Epithelial cell of esophagus (primary cell): Measurements from ENCODE around the gene BPIFB2.

Experiments
- DNase-seq: peaks from one replicate; pipeline ENCODE4 v3.0.0; 2010; ENCODE audit warnings: low read depth
- H3K4me3 ChIP-seq: 2 replicates; pipeline ENCODE4 v1.5.1; 2011; ENCODE audit warnings: mild to moderate bottlenecking, low read length, control low read depth
- CTCF ChIP-seq: IDR thresholded peaks from 2 replicates; pipeline ENCODE4 v1.5.1; 2011; ENCODE audit warnings: low read depth, mild to moderate bottlenecking, low read length, control low read depth, inconsistent platforms; ENCODE audit not compliant: insufficient read depth; ENCODE audit errors: missing control alignments

The BPIFB2 gene

GRCh38 chr20:33054791-33055190 is 47.3 kb downstream of the BPIFB2 start:
- no peak overlapping the region for H3K4me3 ChIP-seq
- DNase-seq = no peak
- TF ChIP-seq CTCF = no peak

- no peak overlapping the region for H3K4me3 ChIP-seq
- no peak for DNase-seq
- no peak for TF ChIP-seq CTCF
These were observed 51.6 kb downstream of the BPIFB2 start for GRCh38 chr20:33059136-33059535.

- no peak for TF ChIP-seq CTCF
- no peak overlapping the region for H3K4me3 ChIP-seq
- no peak for DNase-seq
These were observed 52.4 kb downstream of the BPIFB2 start for GRCh38 chr20:33059741-33060390.

- no peak overlapping the region for H3K4me3 ChIP-seq
- TF ChIP-seq CTCF = no peak
- DNase-seq = no peak
These were observed 54.1 kb downstream of the BPIFB2 start for GRCh38 chr20:33061658-33062028.

GRCh38 chr20:33062105-33062824 is 54.8 kb downstream of the BPIFB2 start:
- no peak for TF ChIP-seq CTCF

GRCh38 chr20:33062825-33063149 is 55.3 kb downstream of the BPIFB2 start:
- TF ChIP-seq CTCF = no peak
- no peak for DNase-seq
- H3K4me3 ChIP-seq = no peak overlapping the region

More at GRCh38 chr20:33062105-33062824, 54.8 kb downstream of the BPIFB2 start:
- H3K4me3 ChIP-seq = no peak overlapping the region
- no peak for DNase-seq

GRCh38 chr20:33063271-33063670 is 55.8 kb downstream of the BPIFB2 start:
- no peak overlapping the region for H3K4me3 ChIP-seq
- TF ChIP-seq CTCF = no peak
- DNase-seq = no peak
